HG03571 (cell line): Measurements from ENCODE around the gene D2HGDH.
"Not testable (repeated sequence)": the region's sequence is repeated elsewhere in the genome, so short reads cannot be mapped to it uniquely, and the experiment has no call there.

Source experiments
- ATAC-seq: cut with Tn5 transposase; IDR thresholded peaks from one replicate; pipeline ENCODE4 v1.9.1; 2021; ENCODE audit not compliant: unreplicated experiment

Gene D2HGDH

GRCh38 chr2:241791385-241791784 lies 57.0 kb downstream of the D2HGDH start:
- not testable (repeated sequence) for ATAC-seq

GRCh38 chr2:241793385-241793784 lies 59.0 kb downstream of the D2HGDH start:
- no peak for ATAC-seq

- ATAC-seq, result no peak
These were observed 59.9 kb downstream of the D2HGDH start for GRCh38 chr2:241794250-241794823.

GRCh38 chr2:241795021-241795999 lies 60.9 kb downstream of the D2HGDH start:
- no peak for ATAC-seq

GRCh38 chr2:241796209-241796608 lies 61.8 kb downstream of the D2HGDH start:
- no peak for ATAC-seq

- no peak for ATAC-seq
These were observed 62.2 kb downstream of the D2HGDH start for GRCh38 chr2:241796610-241797138.

- ATAC-seq, result no peak
These were observed 63.1 kb downstream of the D2HGDH start for GRCh38 chr2:241797441-241798080.

- ATAC-seq, result no peak
These were observed 63.7 kb downstream of the D2HGDH start for GRCh38 chr2:241798081-241798630.

- ATAC-seq, result no peak
These were observed 64.4 kb downstream of the D2HGDH start for GRCh38 chr2:241798631-241799521.

GRCh38 chr2:241799522-241800197 lies 65.2 kb downstream of the D2HGDH start:
- no peak for ATAC-seq

GRCh38 chr2:241800198-241800903 lies 65.9 kb downstream of the D2HGDH start:
- ATAC-seq, result not testable (repeated sequence)

- ATAC-seq, result no peak
These were observed 67.4 kb downstream of the D2HGDH start for GRCh38 chr2:241801611-241802420.

- ATAC-seq, result no peak
These were observed 68.2 kb downstream of the D2HGDH start for GRCh38 chr2:241802421-241803318.

GRCh38 chr2:241803387-241804325 lies 69.2 kb downstream of the D2HGDH start:
- ATAC-seq, result no peak

GRCh38 chr2:241804326-241805229 lies 70.1 kb downstream of the D2HGDH start:
- ATAC-seq, result no peak
